ENCODE results near the gene MAST4. TPM values are rescaled to one million over a fixed set of nuclear protein-coding genes. Genes with fewer than 3 reads are reported as not detected.

Gene MAST4
- total RNA-seq, 2 donors from 2014 or later = 30.5 to 47.8 TPM

- Histone ChIP-seq H3K27me3 (replicated peaks; ENCODE audit: insufficient read depth) (no peaks in the 10 kb centered on the region), H3K9me3 (no peaks in the 10 kb centered on the region), H3K36me3 (no peaks in the 10 kb centered on the region), H3K4me1 (ENCODE audit: control insufficient read depth in 1 of 2, low read depth in 2 of 2) (peaks cover 5 to 17% of the 10 kb centered on the region in 2 donors), H3K27ac (no peak overlapping the region), H3K4me3 (no peak overlapping the region)
- no peak for TF ChIP-seq CTCF (IDR thresholded peaks at IDR 0.05)
- ATAC-seq (ENCODE audit: insufficient number of reproducible peaks, low FRiP score, low read depth) = no peak
- DNase-seq (ENCODE audit: low spot score) = no peak
Observed at GRCh38 chr5:66989286-66989685, 393.1 kb downstream of the MAST4 start.

- Histone ChIP-seq H3K27me3 (replicated peaks; ENCODE audit: insufficient read depth) (no peaks in the 10 kb centered on the region), H3K4me1 (ENCODE audit: control insufficient read depth in 1 of 2, low read depth in 2 of 2) (peaks cover 5 to 17% of the 10 kb centered on the region in 2 donors), H3K36me3 (no peaks in the 10 kb centered on the region), H3K27ac (no peak overlapping the region), H3K9me3 (no peaks in the 10 kb centered on the region), H3K4me3 (no peak overlapping the region)
- TF ChIP-seq CTCF (IDR thresholded peaks at IDR 0.05) = no peak
- DNase-seq (ENCODE audit: low spot score) (no peak), ATAC-seq (ENCODE audit: insufficient number of reproducible peaks, low FRiP score, low read depth) (no peak)
Observed at GRCh38 chr5:66989781-66990180, 393.6 kb downstream of the MAST4 start.

- Histone ChIP-seq H3K27me3 (replicated peaks; ENCODE audit: insufficient read depth) (no peaks in the 10 kb centered on the region), H3K27ac (no peak overlapping the region), H3K36me3 (no peaks in the 10 kb centered on the region), H3K4me3 (no peak overlapping the region), H3K9me3 (no peaks in the 10 kb centered on the region), H3K4me1 (ENCODE audit: control insufficient read depth in 1 of 2, low read depth in 2 of 2) (peaks cover 5 to 11% of the 10 kb centered on the region in 2 donors)
- no peak for TF ChIP-seq CTCF (IDR thresholded peaks at IDR 0.05)
- DNase-seq (ENCODE audit: low spot score) (no peak), ATAC-seq (ENCODE audit: insufficient number of reproducible peaks, low FRiP score, low read depth) (no peak)
Observed at GRCh38 chr5:66991746-66992145, 395.6 kb downstream of the MAST4 start.

- no peak for TF ChIP-seq CTCF (IDR thresholded peaks at IDR 0.05)
- peaks cover 3 to 7% of the 10 kb centered on the region in 2 donors for H3K4me1 ChIP-seq (ENCODE audit: control insufficient read depth in 1 of 2, low read depth in 2 of 2)
- no peak overlapping the region for H3K4me3 ChIP-seq
- H3K36me3 ChIP-seq = no peaks in the 10 kb centered on the region
- no peak for DNase-seq (ENCODE audit: low spot score)
- H3K9me3 ChIP-seq = no peaks in the 10 kb centered on the region
- no peak for ATAC-seq (ENCODE audit: insufficient number of reproducible peaks, low FRiP score, low read depth)
- no peak overlapping the region for H3K27ac ChIP-seq
- no peaks in the 10 kb centered on the region for H3K27me3 ChIP-seq (replicated peaks; ENCODE audit: insufficient read depth)
Observed at GRCh38 chr5:66992547-66992946, 396.4 kb downstream of the MAST4 start.

- Histone ChIP-seq H3K4me1 (ENCODE audit: control insufficient read depth in 1 of 2, low read depth in 2 of 2) (no peaks in the 10 kb centered on the region), H3K4me3 (no peak overlapping the region), H3K9me3 (no peaks in the 10 kb centered on the region), H3K36me3 (no peaks in the 10 kb centered on the region), H3K27ac (no peak overlapping the region), H3K27me3 (replicated peaks; ENCODE audit: insufficient read depth) (no peaks in the 10 kb centered on the region)
- TF ChIP-seq CTCF (IDR thresholded peaks at IDR 0.05) = no peak
- ATAC-seq (ENCODE audit: insufficient number of reproducible peaks, low FRiP score, low read depth) (no peak), DNase-seq (ENCODE audit: low spot score) (no peak)
Observed at GRCh38 chr5:66993448-66993847, 397.3 kb downstream of the MAST4 start.

All from thoracic aorta (tissue), 2 donors.